Right forelimb (tissue), 1 donor: Measurements from ENCODE around the gene DTNBP1.
A peak's percentile ranks its signal among the peaks of the same experiment; 100 is the strongest.
"Not testable (repeated sequence)": the region's sequence is repeated elsewhere in the genome, so short reads cannot be mapped to it uniquely, and the experiment has no call there.

ENCODE experiments used
- DNase-seq: peaks from one replicate; pipeline ENCODE4 v3.0.0-alpha.2; 2018

Gene DTNBP1

GRCh38 chr6:15553736-15554294 lies 109.0 kb downstream of the DTNBP1 start:
- DNase-seq = no peak

- DNase-seq = no peak
Observed at GRCh38 chr6:15553031-15553430, 109.8 kb downstream of the DTNBP1 start.

GRCh38 chr6:15551798-15552197 lies 111.0 kb downstream of the DTNBP1 start:
- DNase-seq = peak; percentile 58

GRCh38 chr6:15551262-15551661 lies 111.6 kb downstream of the DTNBP1 start:
- DNase-seq = no peak

GRCh38 chr6:15550546-15551123 lies 112.2 kb downstream of the DTNBP1 start:
- no peak for DNase-seq

- DNase-seq = no peak
Observed at GRCh38 chr6:15549371-15549770, 113.5 kb downstream of the DTNBP1 start.

GRCh38 chr6:15547400-15547799 lies 115.4 kb downstream of the DTNBP1 start:
- no peak for DNase-seq

GRCh38 chr6:15546591-15546990 lies 116.2 kb downstream of the DTNBP1 start:
- no peak for DNase-seq

- DNase-seq = no peak
Observed at GRCh38 chr6:15544321-15544900, 118.4 kb downstream of the DTNBP1 start.

GRCh38 chr6:15543332-15543917 lies 119.4 kb downstream of the DTNBP1 start:
- not testable (repeated sequence) for DNase-seq

GRCh38 chr6:15539722-15540270 lies 123.0 kb downstream of the DTNBP1 start:
- no peak for DNase-seq

- DNase-seq = no peak
Observed at GRCh38 chr6:15538766-15539495, 123.9 kb downstream of the DTNBP1 start.

- DNase-seq = no peak
Observed at GRCh38 chr6:15538106-15538505, 124.7 kb downstream of the DTNBP1 start.

GRCh38 chr6:15536198-15536955 lies 126.5 kb downstream of the DTNBP1 start:
- DNase-seq = no peak

GRCh38 chr6:15535495-15536197 lies 127.2 kb downstream of the DTNBP1 start:
- no peak for DNase-seq

- no peak for DNase-seq
Observed at GRCh38 chr6:15534974-15535373, 127.9 kb downstream of the DTNBP1 start.

- DNase-seq = no peak
Observed at GRCh38 chr6:15533379-15534026, 129.3 kb downstream of the DTNBP1 start.

GRCh38 chr6:15531973-15532372 lies 130.9 kb downstream of the DTNBP1 start:
- DNase-seq = no peak

- DNase-seq = no peak
Observed at GRCh38 chr6:15530411-15530810, 132.4 kb downstream of the DTNBP1 start.

GRCh38 chr6:15528870-15529269 lies 134.0 kb downstream of the DTNBP1 start:
- DNase-seq = no peak
